ENCODE measurements around the gene ST6GALNAC1. TPM values are rescaled to one million over a fixed set of nuclear protein-coding genes. Genes with fewer than 3 reads are reported as not detected.

Gene ST6GALNAC1
- polyA plus RNA-seq, 3 donors: not detected

GRCh38 chr17:76683921-76684745 lies 40.6 kb upstream of the ST6GALNAC1 start:
- no peak overlapping the region for H3K9ac ChIP-seq (ENCODE audit: insufficient read depth, low read length, poor library complexity, severe bottlenecking)
- H3K36me3 ChIP-seq (replicated peaks in 1 of 2; ENCODE audit: control insufficient read depth in 1 of 2, insufficient read depth in 2 of 2, low read length in 2 of 2): no peaks in the 10 kb centered on the region
- peaks cover 0 to under 1% (median 0%) of the 10 kb centered on the region in 7 donors for H3K9me3 Mint-ChIP-seq
- no peaks in the 10 kb centered on the region for H3K36me3 Mint-ChIP-seq
- intact Hi-C loops (cut with micrococcal nuclease): no loop called here
- 85% methylated on average over 11 of the region's 25 CpGs for WGBS (ENCODE audit: insufficient coverage)
- no peak overlapping the region for H3K4me3 ChIP-seq (replicated peaks in 1 of 3; ENCODE audit: low read depth in 2 of 3, low read length in 3 of 3)
- H3K9me3 ChIP-seq (replicated peaks in 1 of 2; ENCODE audit: control insufficient read depth in 1 of 2, insufficient read depth in 1 of 2, low read length in 2 of 2): no peaks in the 10 kb centered on the region
- H3K27ac Mint-ChIP-seq: no peak overlapping the region
- DNase-seq: no peak
- H3K27me3 ChIP-seq (ENCODE audit: control insufficient read depth in 2 of 2, insufficient read depth in 2 of 2, low read length in 2 of 2): no peaks in the 10 kb centered on the region
- H3K27me3 Mint-ChIP-seq (ENCODE audit: low read depth in 3 of 3): peaks cover 0 to 6% (median 2%) of the 10 kb centered on the region in 3 donors
- no peak for TF ChIP-seq CTCF (IDR thresholded peaks at IDR 0.05)
- no peak overlapping the region for H3K27ac ChIP-seq (ENCODE audit: low read depth in 1 of 2, low read length in 2 of 2)
- no peak overlapping the region for H3K4me3 Mint-ChIP-seq
- peaks cover 3% of the 10 kb centered on the region for H3K4me1 Mint-ChIP-seq
- no peak overlapping the region for H3K4me2 ChIP-seq (replicated peaks; ENCODE audit: extremely low read depth, low read length, poor library complexity, severe bottlenecking)
- no peaks in the 10 kb centered on the region for H4K20me1 ChIP-seq (ENCODE audit: insufficient read depth, low read length)
- H2AFZ ChIP-seq (ENCODE audit: insufficient read depth, low read depth, low read length, poor library complexity, severe bottlenecking): no peak overlapping the region
- no peaks in the 10 kb centered on the region for H3K79me2 ChIP-seq (ENCODE audit: insufficient read depth, low read length)
- H3K4me1 ChIP-seq (ENCODE audit: control insufficient read depth in 1 of 2, insufficient read depth in 2 of 2, low read length in 2 of 2): no peaks in the 10 kb centered on the region

- Histone ChIP-seq H3K4me1 (ENCODE audit: control insufficient read depth in 1 of 2, insufficient read depth in 2 of 2, low read length in 2 of 2) (no peaks in the 10 kb centered on the region), H4K20me1 (ENCODE audit: insufficient read depth, low read length) (no peaks in the 10 kb centered on the region), H3K9me3 (replicated peaks in 1 of 2; ENCODE audit: control insufficient read depth in 1 of 2, insufficient read depth in 1 of 2, low read length in 2 of 2) (no peaks in the 10 kb centered on the region), H3K4me2 (replicated peaks; ENCODE audit: extremely low read depth, low read length, poor library complexity, severe bottlenecking) (no peak overlapping the region), H2AFZ (ENCODE audit: insufficient read depth, low read depth, low read length, poor library complexity, severe bottlenecking) (no peak overlapping the region), H3K27ac (ENCODE audit: low read depth in 1 of 2, low read length in 2 of 2) (no peak overlapping the region), H3K36me3 (replicated peaks in 1 of 2; ENCODE audit: control insufficient read depth in 1 of 2, insufficient read depth in 2 of 2, low read length in 2 of 2) (no peaks in the 10 kb centered on the region), H3K9ac (ENCODE audit: insufficient read depth, low read length, poor library complexity, severe bottlenecking) (no peak overlapping the region), H3K27me3 (ENCODE audit: control insufficient read depth in 2 of 2, insufficient read depth in 2 of 2, low read length in 2 of 2) (no peaks in the 10 kb centered on the region), H3K4me3 (replicated peaks in 1 of 3; ENCODE audit: low read depth in 2 of 3, low read length in 3 of 3) (no peak overlapping the region), H3K79me2 (ENCODE audit: insufficient read depth, low read length) (no peaks in the 10 kb centered on the region)
- intact Hi-C loops (cut with micrococcal nuclease): no loop called here
- H3K9me3 Mint-ChIP-seq: peaks cover 0 to 2% (median 0%) of the 10 kb centered on the region in 7 donors
- no peak overlapping the region for H3K4me3 Mint-ChIP-seq
- DNase-seq: no peak
- H3K27me3 Mint-ChIP-seq (ENCODE audit: low read depth in 3 of 3): peaks cover 0 to 4% (median 2%) of the 10 kb centered on the region in 3 donors
- WGBS (ENCODE audit: insufficient coverage): 78% methylated on average over 12 of the region's 18 CpGs
- no peaks in the 10 kb centered on the region for H3K36me3 Mint-ChIP-seq
- peaks cover 3% of the 10 kb centered on the region for H3K4me1 Mint-ChIP-seq
- no peak overlapping the region for H3K27ac Mint-ChIP-seq
- no peak for TF ChIP-seq CTCF (IDR thresholded peaks at IDR 0.05)
Measured at GRCh38 chr17:76683011-76683755, 39.6 kb upstream of the ST6GALNAC1 start.
